Subcutaneous adipose tissue (tissue), 4 donors: ENCODE data around the gene KAT14. TPM values are rescaled to one million over a fixed set of nuclear protein-coding genes. Genes with fewer than 3 reads are reported as not detected.

ENCODE experiments used
- CTCF ChIP-seq: fragments of 450-650 bp; IDR thresholded peaks from one replicate; pipeline ENCODE4 v1.5.1; 2016; ENCODE audit warnings: low read depth, mild to moderate bottlenecking, control low read depth, antibody characterized with exemption, moderate library complexity
- total RNA-seq, 4 donors: library from RNA; depleted of rRNA; stranded (reverse); fragments of >200 nt; gene quantifications; one replicate each; pipeline ENCODE4 v1.1.0, GENCODE V29; 2016

Gene KAT14
- total RNA-seq, 4 donors from 2014 or later: 10.0 to 17.3 (median 12.4) TPM

DNA sequence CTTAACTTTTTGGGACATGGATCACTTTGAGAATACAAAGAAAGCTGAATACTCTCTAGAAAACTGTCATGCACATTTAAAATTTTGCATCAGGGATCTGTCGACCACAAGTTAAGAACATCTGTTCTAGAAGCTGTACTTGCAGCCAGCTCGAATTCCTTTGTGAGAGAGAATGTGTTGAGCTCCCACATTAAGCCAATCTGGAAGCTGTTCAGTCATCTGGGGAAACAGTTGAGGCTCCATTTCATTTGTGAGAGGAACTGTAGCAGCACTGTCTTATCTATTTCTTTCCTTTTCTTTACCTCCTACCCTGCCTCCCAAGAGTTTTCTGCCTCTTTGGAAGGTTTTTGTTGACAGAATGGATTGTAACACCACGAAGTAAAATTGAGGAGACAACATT, 50.8 kb downstream of the KAT14 start:
- no peak for TF ChIP-seq CTCF

DNA sequence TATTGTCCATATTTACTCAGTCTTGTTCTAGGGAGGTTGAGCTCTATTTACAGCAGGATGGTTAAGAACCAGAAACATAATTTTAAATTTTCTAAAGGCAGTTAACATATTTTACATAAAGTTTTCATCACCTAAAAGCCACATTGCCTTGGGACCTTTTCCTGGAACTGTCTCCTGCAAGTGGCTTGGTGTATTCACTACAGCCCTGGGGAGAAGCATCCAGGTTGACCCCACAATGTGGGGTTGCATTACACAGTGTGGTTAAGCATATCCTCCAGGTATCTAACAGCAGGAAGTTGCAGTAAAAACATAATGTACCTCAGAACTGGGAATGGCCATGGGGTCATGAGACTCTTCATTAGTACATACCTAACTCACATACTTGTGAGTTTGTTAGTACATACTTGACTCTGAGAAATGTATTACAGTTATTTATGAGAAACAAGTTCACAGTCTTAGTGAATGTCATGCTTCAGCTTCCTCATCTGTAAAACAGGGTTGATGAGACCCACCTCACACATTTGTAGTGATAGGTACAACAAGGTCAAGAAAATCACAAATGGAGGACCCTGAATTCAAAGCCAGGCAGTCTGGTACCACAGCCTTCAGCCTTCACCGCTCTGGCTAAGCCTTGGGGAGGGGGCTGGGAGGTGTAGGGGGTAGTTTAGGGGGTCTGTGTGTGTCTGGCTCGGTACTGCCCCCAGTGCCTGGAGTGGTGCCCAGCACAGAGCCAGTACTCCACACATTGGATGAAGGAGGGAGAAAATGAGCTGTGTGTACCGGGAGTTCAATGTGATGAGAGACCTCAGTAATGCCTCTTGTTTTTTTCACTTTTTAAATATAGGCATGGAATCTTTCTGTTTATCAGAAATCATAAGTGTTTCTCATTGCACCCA, 52.9 kb downstream of the KAT14 start:
- TF ChIP-seq CTCF: no peak

DNA sequence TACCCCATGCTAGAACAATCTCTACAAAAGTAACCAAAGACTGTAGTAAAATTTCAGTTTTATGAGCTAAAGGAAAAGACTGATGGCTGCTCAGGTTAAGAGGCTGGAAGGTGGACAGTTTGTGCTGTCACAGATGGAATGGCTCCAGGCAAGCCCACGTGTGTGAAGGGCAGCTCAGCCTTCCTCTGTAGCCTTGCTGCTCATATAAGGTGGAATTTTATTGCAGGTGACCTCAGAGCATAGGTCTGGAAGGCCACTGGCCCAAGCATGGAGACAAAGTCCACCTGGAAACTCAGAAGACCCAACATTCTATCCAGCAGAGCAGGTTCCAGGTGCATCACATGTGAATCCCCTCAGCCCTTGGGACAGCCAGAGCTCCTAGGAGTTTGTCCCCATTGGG, 53.6 kb downstream of the KAT14 start:
- no peak for TF ChIP-seq CTCF

DNA sequence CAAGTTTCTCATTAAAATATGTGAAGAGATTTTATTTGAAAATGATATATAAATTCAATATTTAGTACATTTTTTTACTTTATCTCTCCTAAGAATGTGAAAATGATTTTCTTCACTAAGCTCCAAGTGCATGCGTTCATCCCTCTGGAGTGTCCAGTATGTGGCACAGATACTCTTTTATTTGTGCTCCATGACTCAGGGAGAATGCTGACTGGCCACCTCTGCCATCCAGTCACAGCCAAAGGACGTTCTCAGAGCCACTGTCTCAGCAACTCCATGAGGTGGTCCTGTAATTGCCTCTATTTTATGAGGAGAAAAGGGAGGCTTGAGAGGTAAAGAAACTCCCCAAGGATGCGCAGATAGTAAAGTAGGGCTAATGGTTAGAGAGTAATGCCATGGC, 58.3 kb downstream of the KAT14 start:
- no peak for TF ChIP-seq CTCF

GRCh38 chr20:18197382-18198070, 59.9 kb downstream of the KAT14 start:
- TF ChIP-seq CTCF: no peak

DNA sequence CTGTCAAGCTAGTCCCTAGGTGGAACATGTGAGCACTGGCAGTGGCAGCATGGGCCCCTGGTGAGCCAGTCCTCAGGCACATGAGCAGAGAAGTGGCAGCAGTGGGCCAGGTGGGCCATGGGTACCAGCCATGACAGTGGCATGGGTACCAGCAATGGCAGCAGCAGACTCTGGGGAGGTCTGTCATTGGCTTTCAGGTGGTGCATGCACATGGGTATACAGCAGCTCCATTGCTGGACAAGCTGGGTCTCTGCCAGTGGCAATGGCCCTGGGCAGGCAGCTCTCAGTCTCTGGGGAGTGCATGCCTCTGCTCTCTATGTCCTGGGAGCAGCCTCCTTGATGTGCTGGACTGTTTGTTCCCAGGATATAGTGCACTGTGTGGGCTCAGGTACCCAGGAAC, 65.3 kb downstream of the KAT14 start:
- no peak for TF ChIP-seq CTCF

DNA sequence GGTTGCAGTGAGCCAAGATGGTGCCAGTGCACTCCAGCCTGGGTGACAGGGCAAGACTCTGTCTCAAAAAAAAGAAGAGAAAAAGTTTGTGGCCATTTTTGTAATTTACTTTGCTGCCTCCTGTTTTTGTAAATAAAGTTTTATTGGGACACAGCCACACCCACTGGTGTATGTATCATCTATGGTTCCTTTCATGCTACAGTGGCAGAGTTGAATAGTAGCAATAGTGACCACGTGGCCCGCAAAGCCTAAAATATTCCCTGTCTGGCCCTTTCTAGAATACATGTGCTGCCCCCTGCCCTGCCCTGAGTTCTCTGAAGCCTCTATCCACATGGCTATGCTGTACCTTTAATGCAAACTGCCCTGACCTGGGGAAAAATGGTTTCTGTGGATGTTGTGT, 75.3 kb downstream of the KAT14 start:
- TF ChIP-seq CTCF: no peak
